GM23338 (cell line): ENCODE measurements around the gene HIVEP1. TPM values are rescaled to one million over a fixed set of nuclear protein-coding genes. Genes with fewer than 3 reads are reported as not detected.

Experiments
- ATAC-seq: fragments of 200-7000 bp; cut with Tn5 transposase; 3 replicates; pipeline ENCODE4 v1.9.1; 2020
- DNase-seq: peaks from one replicate; pipeline ENCODE4 v3.0.0-alpha.2; 2015; ENCODE audit warnings: low spot score
- H2AFZ ChIP-seq: fragments of 200-600 bp; sonication (generic); 2 replicates; pipeline ENCODE4 v1.8.0; 2016; ENCODE audit warnings: antibody characterized with exemption, mild to moderate bottlenecking, moderate library complexity
- H3F3A ChIP-seq: fragments of 200-600 bp; sonication (generic); replicated peaks from 2 replicates; pipeline ENCODE4 v1.8.0; 2017; ENCODE audit warnings: antibody characterized with exemption, mixed run types, low read depth
- H3K27ac ChIP-seq: fragments of 200-600 bp; sonication (generic); 2 replicates; pipeline ENCODE4 v1.6.1; 2016; ENCODE audit warnings: low read depth
- H3K27me3 ChIP-seq: fragments of 200-600 bp; sonication (generic); 2 replicates; pipeline ENCODE4 v1.8.0; 2016; ENCODE audit warnings: mild to moderate bottlenecking, mixed run types, moderate library complexity; ENCODE audit not compliant: insufficient read depth
- H3K36me3 ChIP-seq: fragments of 200-600 bp; sonication (generic); 2 replicates; pipeline ENCODE4 v1.8.0; 2016; ENCODE audit warnings: mild to moderate bottlenecking; ENCODE audit not compliant: insufficient read depth
- H3K4me1 ChIP-seq: fragments of 200-600 bp; sonication (generic); 2 replicates; pipeline ENCODE4 v1.8.0; 2016; ENCODE audit warnings: mild to moderate bottlenecking, moderate library complexity; ENCODE audit not compliant: insufficient read depth
- H3K4me2 ChIP-seq: fragments of 200-600 bp; sonication (generic); 2 replicates; pipeline ENCODE4 v1.7.1; 2017; ENCODE audit warnings: mixed run types
- H3K4me3 ChIP-seq: fragments of 200-600 bp; sonication (generic); 2 replicates; pipeline ENCODE4 v1.6.1; 2016; ENCODE audit warnings: mixed run types
- H3K79me2 ChIP-seq: fragments of 200-600 bp; sonication (generic); replicated peaks from 2 replicates; pipeline ENCODE4 v1.8.0; 2017; ENCODE audit warnings: mild to moderate bottlenecking; ENCODE audit not compliant: insufficient read depth
- H3K9me2 ChIP-seq: fragments of 200-600 bp; sonication (generic); 2 replicates; pipeline ENCODE4 v1.8.0; 2017; ENCODE audit not compliant: insufficient read depth
- H4K20me1 ChIP-seq: fragments of 200-600 bp; sonication (generic); replicated peaks from 2 replicates; pipeline ENCODE4 v1.8.0; 2017; ENCODE audit warnings: mild to moderate bottlenecking; ENCODE audit not compliant: insufficient read depth
- H3K27ac Mint-ChIP-seq: 2 replicates; pipeline ENCODE4 v1.8.0; 2020; ENCODE audit warnings: inconsistent platforms, mild to moderate bottlenecking, moderate library complexity, mixed read lengths
- H3K27me3 Mint-ChIP-seq: 3 replicates; pipeline ENCODE4 v1.8.0; 2022; ENCODE audit warnings: low read depth, mild to moderate bottlenecking, moderate library complexity, mixed read lengths, inconsistent platforms; ENCODE audit not compliant: insufficient read depth, poor library complexity
- H3K36me3 Mint-ChIP-seq: 3 replicates; pipeline ENCODE4 v1.8.0; 2021; ENCODE audit warnings: low read depth, mild to moderate bottlenecking, inconsistent platforms, moderate library complexity, mixed read lengths
- H3K4me1 Mint-ChIP-seq: 3 replicates; pipeline ENCODE4 v1.8.0; 2020; ENCODE audit warnings: mild to moderate bottlenecking, inconsistent platforms, mixed read lengths
- H3K4me3 Mint-ChIP-seq: 3 replicates; pipeline ENCODE4 v1.8.0; 2021; ENCODE audit warnings: moderate library complexity, mild to moderate bottlenecking, inconsistent platforms, mixed read lengths
- H3K9me3 Mint-ChIP-seq: 3 replicates; pipeline ENCODE4 v1.8.0; 2020; ENCODE audit warnings: moderate library complexity, mild to moderate bottlenecking, inconsistent platforms, mixed read lengths
- CREB1 ChIP-seq: fragments of 250-450 bp; sonication (Bioruptor Pico); IDR thresholded peaks from 2 replicates; pipeline ENCODE4 v1.5.0; 2020; ENCODE audit warnings: low read depth, mild to moderate bottlenecking, moderate library complexity
- ETS1 ChIP-seq: IDR thresholded peaks from 2 replicates; pipeline ENCODE4 v1.6.1; 2016; ENCODE audit warnings: antibody characterized with exemption
- EZH2 ChIP-seq: fragments of 200-600 bp; sonication (generic); IDR thresholded peaks from one replicate; pipeline ENCODE4 v1.8.0; 2017; ENCODE audit warnings: antibody characterized with exemption, mild to moderate bottlenecking, low read depth; ENCODE audit not compliant: unreplicated experiment
- EZH2phosphoT487 ChIP-seq: fragments of 200-600 bp; sonication (generic); IDR thresholded peaks from one replicate; pipeline ENCODE4 v1.8.1; 2018; ENCODE audit warnings: antibody characterized with exemption; ENCODE audit not compliant: unreplicated experiment
- JUNB ChIP-seq: IDR thresholded peaks from one replicate; pipeline ENCODE4 v1.6.1; 2016; ENCODE audit warnings: antibody characterized with exemption; ENCODE audit not compliant: unreplicated experiment
- NANOG ChIP-seq: IDR thresholded peaks from 2 replicates; pipeline ENCODE4 v1.6.1; 2016; ENCODE audit warnings: antibody characterized with exemption, borderline replicate concordance
- POLR2AphosphoS5 ChIP-seq: IDR thresholded peaks from 2 replicates; pipeline ENCODE4 v1.6.1; 2016; ENCODE audit warnings: antibody characterized with exemption, low read depth
- REST ChIP-seq: IDR thresholded peaks from one replicate; pipeline ENCODE4 v1.6.1; 2018; ENCODE audit warnings: antibody characterized with exemption; ENCODE audit not compliant: unreplicated experiment
- ZNF114 ChIP-seq: fragments of 250-450 bp; sonication (Bioruptor Pico); IDR thresholded peaks from 2 replicates; pipeline ENCODE4 v1.5.0; 2020; ENCODE audit warnings: mild to moderate bottlenecking, moderate library complexity
- ZNF331 ChIP-seq: fragments of 250-450 bp; sonication (Bioruptor Pico); IDR thresholded peaks from 2 replicates; pipeline ENCODE4 v1.5.0; 2020; ENCODE audit warnings: low read depth, mild to moderate bottlenecking, moderate library complexity
- ZNF462 ChIP-seq: fragments of 250-450 bp; sonication (Bioruptor Pico); IDR thresholded peaks from 2 replicates; pipeline ENCODE4 v1.5.0; 2020; ENCODE audit warnings: mild to moderate bottlenecking, moderate library complexity
- polyA plus RNA-seq: library from polyadenylated mRNA; unstranded; fragments of >200 nt; fragmentation: Nextera tagmentation; extraction: Ambion mirVana; gene quantifications from 2 replicates; pipeline ENCODE4 v1.2.1, GENCODE V29; 2016
- total RNA-seq: library from RNA; depleted of rRNA; stranded (reverse); fragments of >200 nt; shearing (Covaris generic); gene quantifications from 2 replicates; pipeline ENCODE4 v1.2.3, GENCODE V29; 2014

Gene HIVEP1
- total and polyA plus RNA-seq, 2 experiments from 2014 or later: 10.1 to 21.7 TPM

- TF ChIP-seq REST (no peak), ETS1 (no peak), EZH2phosphoT487 (no peak), POLR2AphosphoS5 (no peak), ZNF114 (CRISPR knock-in tag) (no peak), JUNB (no peak), EZH2 (no peak)
Measured at GRCh38 chr6:12186528-12186927, 174.4 kb downstream of the HIVEP1 start (continued).

- H3K4me1 ChIP-seq: no peaks in the 10 kb centered on the region
- no peak overlapping the region for H3K4me3 ChIP-seq
- no peaks in the 10 kb centered on the region for H3K27me3 ChIP-seq
- H3F3A ChIP-seq: no peaks in the 10 kb centered on the region
- H3K4me3 Mint-ChIP-seq: no peak overlapping the region
- H3K4me2 ChIP-seq: no peak overlapping the region
- H3K27ac Mint-ChIP-seq: no peak overlapping the region
- no peak overlapping the region for H2AFZ ChIP-seq
- H3K79me2 ChIP-seq: no peaks in the 10 kb centered on the region
- H4K20me1 ChIP-seq: no peaks in the 10 kb centered on the region
- no peaks in the 10 kb centered on the region for H3K9me2 ChIP-seq
- no peaks in the 10 kb centered on the region for H3K9me3 Mint-ChIP-seq
- no peaks in the 10 kb centered on the region for H3K36me3 Mint-ChIP-seq
- no peak for DNase-seq
- peaks cover 6% of the 10 kb centered on the region; the same call in 1 of the 3 replicates for H3K4me1 Mint-ChIP-seq
- H3K36me3 ChIP-seq: no peaks in the 10 kb centered on the region
- no peak overlapping the region for H3K27ac ChIP-seq
- ATAC-seq: no peak
- no peaks in the 10 kb centered on the region for H3K27me3 Mint-ChIP-seq
- TF ChIP-seq ETS1 (no peak), ZNF114 (CRISPR knock-in tag) (no peak), NANOG (no peak), JUNB (no peak), CREB1 (CRISPR knock-in tag) (no peak), ZNF462 (no peak), ZNF331 (no peak), EZH2phosphoT487 (no peak)
Measured at GRCh38 chr6:12189150-12189549, 177.0 kb downstream of the HIVEP1 start.
